Breast epithelium (tissue), 3 donors: ENCODE measurements around the gene HSF4.

Experiments
- CTCF ChIP-seq, 3 donors: fragments of 450-650 bp; IDR thresholded peaks; one replicate each; pipeline ENCODE4 v1.5.1; 2016 to 2017; ENCODE audit warnings: antibody characterized with exemption in 3 of 3, mild to moderate bottlenecking in 3 of 3, moderate library complexity in 3 of 3
- POLR2A ChIP-seq: fragments of 450-650 bp; IDR thresholded peaks from one replicate; pipeline ENCODE4 v1.6.1; 2016; ENCODE audit warnings: antibody characterized with exemption, mild to moderate bottlenecking, moderate library complexity
- POLR2AphosphoS5 ChIP-seq, 3 donors: sonication (generic); formaldehyde crosslinking; IDR thresholded peaks; one replicate each; pipeline ENCODE4 v1.6.1; 2017; ENCODE audit warnings: antibody characterized with exemption in 3 of 3

GRCh38 chr16:67156143-67156844 lies 8.3 kb upstream of the HSF4 start:
- no peak for TF ChIP-seq CTCF (IDR thresholded peaks at IDR 0.05)
- no peak for TF ChIP-seq POLR2A
- no peak for TF ChIP-seq POLR2AphosphoS5 (IDR thresholded peaks at IDR 0.05)
